ENCODE measurements around the gene ZNF552.
"Not testable (repeated sequence)": the region's sequence is repeated elsewhere in the genome, so short reads cannot be mapped to it uniquely, and the experiment has no call there.

The ZNF552 gene

GRCh38 chr19:57841122-57841763 lies 26.5 kb upstream of the ZNF552 start:
- Histone ChIP-seq H3K27ac (ENCODE audit: low read length) (no peak overlapping the region), H3K36me3 (ENCODE audit: insufficient read depth, low read length) (peaks cover 69% of the 10 kb centered on the region)

DNA sequence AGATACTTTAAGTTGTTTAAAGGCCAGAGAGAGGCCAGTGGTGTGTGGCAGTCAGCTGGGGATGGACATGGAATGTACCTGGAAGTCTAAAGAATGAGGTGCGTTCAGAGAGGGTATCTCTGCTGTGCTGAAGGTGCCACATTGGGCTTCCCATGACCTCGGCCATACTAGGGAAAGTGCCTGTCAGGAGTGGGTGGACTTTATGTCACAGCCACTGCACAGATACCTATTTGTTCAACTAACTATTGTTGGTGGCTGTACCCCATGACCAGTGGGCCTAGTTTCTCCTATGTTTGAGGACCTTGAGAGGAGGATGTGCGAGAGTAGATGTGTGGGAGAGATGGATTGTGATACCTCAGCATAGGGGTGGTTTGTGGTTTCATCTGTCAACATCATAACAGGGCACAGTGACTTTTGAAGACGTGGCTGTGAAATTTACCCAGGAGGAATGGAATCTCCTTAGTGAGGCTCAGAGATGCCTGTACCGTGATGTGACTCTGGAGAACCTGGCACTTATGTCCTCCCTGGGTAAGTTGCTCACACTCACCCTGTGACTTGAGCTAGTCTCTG lies 24.0 kb upstream of the ZNF552 start:
- H3K79me2 ChIP-seq (ENCODE audit: insufficient read depth, low read length), result peaks cover 40% of the 10 kb centered on the region
- H4K20me1 ChIP-seq (ENCODE audit: insufficient read depth, low read length), result not testable (repeated sequence)
- H3K36me3 ChIP-seq (ENCODE audit: insufficient read depth, low read length), result peaks cover 52% of the 10 kb centered on the region

More at GRCh38 chr19:57841122-57841763, 26.5 kb upstream of the ZNF552 start:
- Histone ChIP-seq H3K27me3 (ENCODE audit: insufficient read depth, low read length, poor library complexity) (no peaks in the 10 kb centered on the region), H3K9me3 (ENCODE audit: insufficient read depth, low read length, severe bottlenecking) (no peaks in the 10 kb centered on the region), H3K79me2 (ENCODE audit: insufficient read depth, low read length) (peaks cover 58% of the 10 kb centered on the region), H2AFZ (ENCODE audit: low read depth, low read length) (no peak overlapping the region), H3K4me2 (ENCODE audit: insufficient read depth, low read length) (no peak overlapping the region), H3K4me1 (ENCODE audit: insufficient read depth, low read length) (no peaks in the 10 kb centered on the region), H3K4me3 (ENCODE audit: low read depth in 1 of 2, low read length in 2 of 2) (no peak overlapping the region), H4K20me1 (ENCODE audit: insufficient read depth, low read length) (peaks cover 9% of the 10 kb centered on the region; the same call in 1 of the 2 replicates), H3K9ac (ENCODE audit: low read depth, low read length) (no peak overlapping the region)
- DNase-seq (no peak), ATAC-seq (ENCODE audit: insufficient read depth, low read depth) (no peak)
- TF ChIP-seq CTCF (IDR thresholded peaks at IDR 0.05; ENCODE audit: borderline replicate concordance, extremely low read depth, low read length, poor library complexity, severe bottlenecking), result no peak
- TF ChIP-seq EZH2 (IDR thresholded peaks at IDR 0.05; ENCODE audit: borderline replicate concordance, low read depth, low read length, severe bottlenecking), result no peak

DNA sequence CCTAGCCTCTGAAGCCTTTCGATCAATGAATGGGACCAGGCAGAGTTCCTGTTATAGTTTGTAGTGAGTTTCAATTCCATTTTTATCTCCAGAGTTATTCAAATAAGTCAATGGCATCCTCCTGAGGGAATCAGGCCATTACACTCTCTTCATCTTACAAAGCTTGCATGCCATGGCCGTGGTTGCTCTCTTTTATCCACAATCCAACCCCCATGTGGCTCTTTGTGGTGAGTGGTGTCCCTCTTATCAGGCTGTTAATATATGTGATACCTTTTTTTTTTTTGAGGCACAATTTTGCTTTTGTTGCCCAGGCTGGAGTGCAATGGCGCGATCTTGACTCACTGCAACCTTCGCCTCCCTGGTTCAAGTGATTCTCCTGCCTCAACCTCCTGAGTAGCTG lies 22.3 kb upstream of the ZNF552 start:
- not testable (repeated sequence) for H3K4me1 ChIP-seq (ENCODE audit: insufficient read depth, low read length); H3K4me2 ChIP-seq (ENCODE audit: insufficient read depth, low read length); H3K9ac ChIP-seq (ENCODE audit: low read depth, low read length); H3K27me3 ChIP-seq (ENCODE audit: insufficient read depth, low read length, poor library complexity); H3K4me3 ChIP-seq (ENCODE audit: low read depth in 1 of 2, low read length in 2 of 2); DNase-seq; ATAC-seq (ENCODE audit: insufficient read depth, low read depth); H3K27ac ChIP-seq (ENCODE audit: low read length); H4K20me1 ChIP-seq (ENCODE audit: insufficient read depth, low read length); H2AFZ ChIP-seq (ENCODE audit: low read depth, low read length); H3K9me3 ChIP-seq (ENCODE audit: insufficient read depth, low read length, severe bottlenecking)
- Histone ChIP-seq H3K79me2 (ENCODE audit: insufficient read depth, low read length) (peaks cover 43% of the 10 kb centered on the region), H3K36me3 (ENCODE audit: insufficient read depth, low read length) (peaks cover 39% of the 10 kb centered on the region)

More for the DNA sequence above, 24.0 kb upstream of the ZNF552 start:
- not testable (repeated sequence) for H3K27ac ChIP-seq (ENCODE audit: low read length); DNase-seq; H3K4me1 ChIP-seq (ENCODE audit: insufficient read depth, low read length); H3K27me3 ChIP-seq (ENCODE audit: insufficient read depth, low read length, poor library complexity); H2AFZ ChIP-seq (ENCODE audit: low read depth, low read length); H3K9ac ChIP-seq (ENCODE audit: low read depth, low read length); H3K4me2 ChIP-seq (ENCODE audit: insufficient read depth, low read length); H3K9me3 ChIP-seq (ENCODE audit: insufficient read depth, low read length, severe bottlenecking); H3K4me3 ChIP-seq (ENCODE audit: low read depth in 1 of 2, low read length in 2 of 2)
- ATAC-seq (ENCODE audit: insufficient read depth, low read depth), result peak; percentile 65

- H3K79me2 ChIP-seq (ENCODE audit: insufficient read depth, low read length), result peaks cover 81% of the 10 kb centered on the region
- ATAC-seq (ENCODE audit: insufficient read depth, low read depth), result peak; percentile 81
- no peak for TF ChIP-seq EZH2 (IDR thresholded peaks at IDR 0.05; ENCODE audit: borderline replicate concordance, low read depth, low read length, severe bottlenecking)
- peak; percentile 67 for TF ChIP-seq CTCF (IDR thresholded peaks at IDR 0.05; ENCODE audit: borderline replicate concordance, extremely low read depth, low read length, poor library complexity, severe bottlenecking)
- H3K36me3 ChIP-seq (ENCODE audit: insufficient read depth, low read length), result peaks cover 29% of the 10 kb centered on the region
- no peak within 1 kb of the TSS for H2AFZ ChIP-seq (ENCODE audit: low read depth, low read length)
- peak; percentile 61 for DNase-seq
- H3K9me3 ChIP-seq (ENCODE audit: insufficient read depth, low read length, severe bottlenecking), result no peaks in the 10 kb centered on the region
- H3K4me2 ChIP-seq (ENCODE audit: insufficient read depth, low read length), result no peak within 1 kb of the TSS
- H4K20me1 ChIP-seq (ENCODE audit: insufficient read depth, low read length), result peaks cover 18% of the 10 kb centered on the region
- H3K9ac ChIP-seq (ENCODE audit: low read depth, low read length), result no peak within 1 kb of the TSS
- H3K27me3 ChIP-seq (ENCODE audit: insufficient read depth, low read length, poor library complexity), result no peaks in the 10 kb centered on the region
- no peaks in the 10 kb centered on the region for H3K4me1 ChIP-seq (ENCODE audit: insufficient read depth, low read length)
- no peak within 1 kb of the TSS for H3K4me3 ChIP-seq (ENCODE audit: low read depth in 1 of 2, low read length in 2 of 2)
- no peak within 1 kb of the TSS for H3K27ac ChIP-seq (ENCODE audit: low read length)
These were observed 15.4 kb upstream of the ZNF552 start, which contains the start of gene ZNF587B for GRCh38 chr19:57830071-57830602. ZNF587B (plus strand) TSS chr19:57830299; CDS start chr19:57830529, 230 bp downstream.
